Panc1 (cell line): Measurements from ENCODE around the gene TLX1. TPM values are rescaled to one million over a fixed set of nuclear protein-coding genes. Genes with fewer than 3 reads are reported as not detected.
A peak's percentile ranks its signal among the peaks of the same experiment; 100 is the strongest.

Experiments
- ATAC-seq: fragments of 200-7000 bp; cut with Tn5 transposase; 2 replicates; pipeline ENCODE4 v1.9.1; 2020; ENCODE audit warnings: mild to moderate bottlenecking, moderate library complexity
- BruUV-seq: library from RNA; stranded (reverse); fragments of 400-500 nt; replicated peaks from 2 replicates; lab custom pipeline; 2021; lab: Mats Ljungman, UMichigan
- CTCF ChIA-PET: fragments of 300-600 bp; sonication (Branson Sonifier 250); formaldehyde crosslinking; loops from one replicate; lab custom pipeline; 2022; ENCODE audit warnings: antibody characterized with exemption; lab: Charles Lee
- POLR2A ChIA-PET: fragments of 300-600 bp; sonication (Branson Sonifier 250); formaldehyde crosslinking; loops from one replicate; lab custom pipeline; 2022; ENCODE audit warnings: antibody characterized with exemption; lab: Charles Lee
- DNase-seq: peaks from one replicate; pipeline ENCODE4 v3.0.0-alpha.2; 2010; ENCODE audit warnings: low read depth, low spot score
- H3K27ac ChIP-seq: 2 replicates; pipeline ENCODE4 v1.5.1; 2011; ENCODE audit warnings: mild to moderate bottlenecking, low read length, inconsistent platforms
- H3K27me3 ChIP-seq: fragments of 200-500 bp; sonication (Bioruptor generic); 2 replicates; pipeline ENCODE4 v1.6.0; 2014; ENCODE audit warnings: low read length, inconsistent platforms; ENCODE audit not compliant: control insufficient read depth, insufficient read depth
- H3K36me3 ChIP-seq: fragments of 200-500 bp; sonication (Bioruptor generic); 2 replicates; pipeline ENCODE4 v1.5.1; 2014; ENCODE audit warnings: inconsistent platforms, mild to moderate bottlenecking, low read length, moderate library complexity; ENCODE audit not compliant: control insufficient read depth, insufficient read depth
- H3K4me1 ChIP-seq: 2 replicates; pipeline ENCODE4 v1.5.1; 2011; ENCODE audit warnings: inconsistent platforms, mild to moderate bottlenecking, low read length, moderate library complexity; ENCODE audit not compliant: control insufficient read depth, insufficient read depth
- H3K4me3 ChIP-seq, 2 experiments: 2 replicates each; pipeline ENCODE4 v1.5.1; 2011 to 2012; ENCODE audit warnings: low read depth in 2 of 2, low read length in 2 of 2, mild to moderate bottlenecking in 2 of 2, inconsistent platforms in 1 of 2, moderate library complexity in 1 of 2
- H3K9me3 ChIP-seq: fragments of 200-500 bp; sonication (Bioruptor generic); 2 replicates; pipeline ENCODE4 v1.5.1; 2014; ENCODE audit warnings: low read depth, mild to moderate bottlenecking, inconsistent platforms, low read length, moderate library complexity; ENCODE audit not compliant: control insufficient read depth, insufficient read depth
- CTCF ChIP-seq: fragments of 450-650 bp; IDR thresholded peaks from 2 replicates; pipeline ENCODE4 v1.5.1; 2017; ENCODE audit warnings: mild to moderate bottlenecking
- POLR2AphosphoS5 ChIP-seq: IDR thresholded peaks from 2 replicates; pipeline ENCODE4 v1.6.1; 2012; ENCODE audit warnings: mild to moderate bottlenecking, low read depth, low read length, moderate library complexity
- REST ChIP-seq, 2 experiments: IDR thresholded peaks; 2 replicates each; pipeline ENCODE4 v1.6.1; 2011 to 2012; ENCODE audit warnings: low read depth in 2 of 2, control low read depth in 1 of 2, low read length in 1 of 2, mild to moderate bottlenecking in 1 of 2, moderate library complexity in 1 of 2; ENCODE audit not compliant: insufficient read depth in 1 of 2
- SIN3A ChIP-seq: IDR thresholded peaks from 2 replicates; pipeline ENCODE4 v1.6.1; 2012; ENCODE audit warnings: low read depth, mild to moderate bottlenecking, low read length, moderate library complexity, borderline replicate concordance; ENCODE audit not compliant: insufficient read depth
- TCF7L2 ChIP-seq: IDR thresholded peaks from 2 replicates; pipeline ENCODE4 v1.6.1; 2011; ENCODE audit warnings: mild to moderate bottlenecking, low read depth, low read length, inconsistent platforms
- in situ Hi-C: cut with HindIII; loops from 2 replicates; pipeline ENCODE4 v1.10.0; 2016; ENCODE audit warnings: low sequenced_read_pairs, low pct_unique_long_range_greater_than_20kb
- intact Hi-C: fragments of 100-400 bp; cut with micrococcal nuclease; formaldehyde crosslinking; loops from one replicate; pipeline ENCODE4 v1.10.0; 2022; ENCODE audit not compliant: unreplicated experiment
- total RNA-seq: library from RNA; stranded (reverse); gene quantifications from one replicate; pipeline ENCODE4 v1.2.1, GENCODE V29; 2021; ENCODE audit not compliant: unreplicated experiment

TLX1 gene
- total RNA-seq, 1 experiment from 2014 or later = 0.13 TPM

GRCh38 chr10:101095550-101096213 lies 35.4 kb upstream of the TLX1 start:
- Histone ChIP-seq H3K4me3 (no peak overlapping the region), H3K9me3 (no peaks in the 10 kb centered on the region), H3K27me3 (no peaks in the 10 kb centered on the region), H3K27ac (no peak overlapping the region), H3K4me1 (no peaks in the 10 kb centered on the region), H3K36me3 (no peaks in the 10 kb centered on the region)
- DNase-seq = peak; percentile 50
- peak; percentile 87 for ATAC-seq
- CTCF ChIA-PET = interaction anchor here (0.6 to 8.2 kb wide), 20 partner anchors 9 to 686 kb away, joined by 3 to 206 read pairs (median 5); partner anchors contain the start of gene KAZALD1
- TF ChIP-seq POLR2AphosphoS5 (no peak), TCF7L2 (no peak), REST (IDR thresholded peaks at IDR 0.05; ENCODE audit: insufficient read depth in 1 of 2, low read depth in 2 of 2, low read length in 1 of 2) (0 out of 4 replicates have a peak, but pooled peaks of 1 of the 2 experiments have one; percentile 42), CTCF (peak; percentile 96), SIN3A (no peak)
- in situ Hi-C loops (no loop called here), intact Hi-C loops (loop anchor here (1.0 kb wide), 1 partner anchor 47 kb away; no protein-coding TSS in a partner anchor)
- BruUV-seq = no TSS peak
- POLR2A ChIA-PET = interaction anchor here (0.7 to 1.1 kb wide), 3 partner anchors 35 to 47 kb away, joined by 3 to 6 read pairs (median 3); partner anchors contain the start of gene TLX1

GRCh38 chr10:101096378-101096777 lies 34.7 kb upstream of the TLX1 start:
- POLR2A ChIA-PET = interaction anchor here (1.1 kb wide), 1 partner anchor 46 kb away, joined by 6 read pairs; no protein-coding TSS in a partner anchor
- intact Hi-C loops = no loop called here
- Histone ChIP-seq H3K4me3 (no peak overlapping the region), H3K36me3 (no peaks in the 10 kb centered on the region), H3K27me3 (no peaks in the 10 kb centered on the region), H3K9me3 (no peaks in the 10 kb centered on the region), H3K27ac (no peak overlapping the region), H3K4me1 (no peaks in the 10 kb centered on the region)
- DNase-seq (no peak), ATAC-seq (no peak)
- TF ChIP-seq REST (IDR thresholded peaks at IDR 0.05; ENCODE audit: insufficient read depth in 1 of 2, low read depth in 2 of 2, low read length in 1 of 2) (no peak), CTCF (no peak), POLR2AphosphoS5 (no peak), SIN3A (no peak), TCF7L2 (no peak)
- CTCF ChIA-PET = interaction anchor here (0.8 to 8.2 kb wide), 12 partner anchors 9 to 65 kb away, joined by 3 to 206 read pairs (median 6); no protein-coding TSS in a partner anchor
- BruUV-seq = no TSS peak
- in situ Hi-C loops = no loop called here
